HepG2 (cell line): Measurements from ENCODE around the gene PPIA. TPM values are rescaled to one million over a fixed set of nuclear protein-coding genes. Genes with fewer than 3 reads are reported as not detected.

Experiments
- GATAD1 ChIP-seq: IDR thresholded peaks from 2 replicates; pipeline ENCODE4 v1.6.1; 2016; ENCODE audit warnings: missing genetic modification reagents, missing compliant biosample characterization
- HNF4A ChIP-seq: sonication (generic); formaldehyde crosslinking; IDR thresholded peaks from 2 replicates; pipeline ENCODE4 v1.4.0; 2020; ENCODE audit warnings: missing genetic modification reagents
- KLF16 ChIP-seq, 2 experiments: sonication (generic) in 1 of 2; formaldehyde crosslinking in 1 of 2; IDR thresholded peaks; 2 replicates each; pipeline versions ENCODE4 v1.6.1 to v1.8.0; 2016 to 2023; ENCODE audit warnings: missing genetic modification reagents in 2 of 2, missing compliant biosample characterization in 1 of 2
- LBX2 ChIP-seq: sonication (generic); formaldehyde crosslinking; IDR thresholded peaks from 2 replicates; pipeline ENCODE4 v1.5.0; 2020; ENCODE audit warnings: missing genetic modification reagents, mild to moderate bottlenecking, borderline replicate concordance
- MEIS1 ChIP-seq: sonication (generic); formaldehyde crosslinking; IDR thresholded peaks from 2 replicates; pipeline ENCODE4 v1.9.0; 2021; ENCODE audit warnings: mild to moderate bottlenecking, missing genetic modification reagents, moderate library complexity, borderline replicate concordance
- MIER2 ChIP-seq: IDR thresholded peaks from 2 replicates; pipeline ENCODE4 v1.6.1; 2016; ENCODE audit warnings: missing biosample characterization, missing genetic modification reagents
- PAF1 ChIP-seq: IDR thresholded peaks from 2 replicates; pipeline ENCODE4 v1.6.1; 2016; ENCODE audit warnings: missing genetic modification reagents, missing compliant biosample characterization
- PAX8 ChIP-seq: sonication (generic); formaldehyde crosslinking; IDR thresholded peaks from 2 replicates; pipeline ENCODE4 v1.8.0; 2022; ENCODE audit warnings: mild to moderate bottlenecking, missing genetic modification reagents, borderline replicate concordance
- PHF5A ChIP-seq: IDR thresholded peaks from one replicate; pipeline ENCODE4 v1.6.1; 2018; ENCODE audit warnings: low read depth, missing genetic modification reagents; ENCODE audit not compliant: unreplicated experiment
- PHF8 ChIP-seq: sonication (generic); formaldehyde crosslinking; IDR thresholded peaks from 2 replicates; pipeline ENCODE4 v1.5.0; 2020; ENCODE audit warnings: missing genetic modification reagents
- POGK ChIP-seq: sonication (generic); formaldehyde crosslinking; conservative IDR thresholded peaks from 2 replicates; pipeline ENCODE4 v1.8.0; 2022; ENCODE audit warnings: mild to moderate bottlenecking, moderate library complexity, missing genetic modification reagents
- POLR2A ChIP-seq, 2 experiments: IDR thresholded peaks; 2 replicates each; pipeline ENCODE4 v1.6.1; 2011; ENCODE audit warnings: low read depth in 2 of 2, low read length in 2 of 2, mild to moderate bottlenecking in 1 of 2, moderate library complexity in 1 of 2; ENCODE audit not compliant: insufficient read depth in 1 of 2
- SMAD1 ChIP-seq: sonication (generic); formaldehyde crosslinking; IDR thresholded peaks from 2 replicates; pipeline ENCODE4 v1.4.0; 2020; ENCODE audit warnings: missing genetic modification reagents, low read depth, mild to moderate bottlenecking, borderline replicate concordance
- SRF ChIP-seq: IDR thresholded peaks from 2 replicates; pipeline ENCODE4 v1.6.1; 2011; ENCODE audit warnings: mild to moderate bottlenecking, low read depth, low read length, moderate library complexity
- STAG1 ChIP-seq: sonication (generic); formaldehyde crosslinking; IDR thresholded peaks from 2 replicates; pipeline ENCODE4 v1.4.0; 2020; ENCODE audit warnings: missing genetic modification reagents
- TCF7L2 ChIP-seq: IDR thresholded peaks from 2 replicates; pipeline ENCODE4 v1.6.1; 2011; ENCODE audit warnings: mild to moderate bottlenecking, low read depth, low read length, moderate library complexity
- THAP7 ChIP-seq: sonication (generic); formaldehyde crosslinking; IDR thresholded peaks from 2 replicates; pipeline ENCODE4 v1.8.1; 2023; ENCODE audit warnings: mild to moderate bottlenecking, missing genetic modification reagents
- XRCC5 ChIP-seq: fragments of 200-400 bp; formaldehyde crosslinking; optimal IDR thresholded peaks from 2 replicates; pipeline ENCODE3; 2017; ENCODE audit warnings: mild to moderate bottlenecking, low read length
- YY1 ChIP-seq: IDR thresholded peaks from 2 replicates; pipeline ENCODE4 v1.6.1; 2011; ENCODE audit warnings: low read length, low read depth, moderate library complexity, mild to moderate bottlenecking; ENCODE audit not compliant: insufficient read depth, insufficient replicate concordance
- ZNF256 ChIP-seq: sonication (generic); formaldehyde crosslinking; conservative IDR thresholded peaks from 2 replicates; pipeline ENCODE4 v1.4.0; 2020; ENCODE audit warnings: missing genetic modification reagents
- ZNF296 ChIP-seq: sonication (generic); formaldehyde crosslinking; conservative IDR thresholded peaks from 2 replicates; pipeline ENCODE4 v1.5.0; 2020; ENCODE audit warnings: mild to moderate bottlenecking, missing genetic modification reagents
- ZNF687 ChIP-seq: sonication (generic); formaldehyde crosslinking; IDR thresholded peaks from 2 replicates; pipeline ENCODE4 v1.5.1; 2020; ENCODE audit warnings: mild to moderate bottlenecking, missing genetic modification reagents, moderate library complexity
- ZSCAN9 ChIP-seq: IDR thresholded peaks from 2 replicates; pipeline ENCODE4 v1.6.1; 2016; ENCODE audit warnings: borderline replicate concordance
- polyA plus RNA-seq, 8 experiments: library from polyadenylated mRNA; depleted of rRNA in 3 of 8; stranded (reverse) in 7 of 8; unstranded in 1 of 8; fragments of >200 nt; fragmentation: Illumina TruSeq in 4 of 8; extraction: Trizol in 4 of 8; gene quantifications; 2 replicates each; pipeline versions ENCODE4 v1.2.1 to v1.2.3, GENCODE V29; 2011 to 2016; ENCODE audit warnings: low read depth in 4 of 8, missing spikeins in 1 of 8, mixed read lengths in 1 of 8; ENCODE audit not compliant: insufficient read depth in 1 of 8
- total RNA-seq, 5 experiments: library from RNA; depleted of rRNA; stranded (reverse); fragments of >200 nt; fragmentation: Illumina TruSeq; extraction: Trizol; gene quantifications; 2 replicates each; pipeline ENCODE4 v1.2.3, GENCODE V29; 2016; ENCODE audit warnings: low read depth in 1 of 5

The PPIA gene
- total and polyA plus RNA-seq, 2 of the 13 experiments (the other 11 are each of a cell fraction or from before 2014, with no cell fraction given) = 2,268 to 3,010 TPM

DNA sequence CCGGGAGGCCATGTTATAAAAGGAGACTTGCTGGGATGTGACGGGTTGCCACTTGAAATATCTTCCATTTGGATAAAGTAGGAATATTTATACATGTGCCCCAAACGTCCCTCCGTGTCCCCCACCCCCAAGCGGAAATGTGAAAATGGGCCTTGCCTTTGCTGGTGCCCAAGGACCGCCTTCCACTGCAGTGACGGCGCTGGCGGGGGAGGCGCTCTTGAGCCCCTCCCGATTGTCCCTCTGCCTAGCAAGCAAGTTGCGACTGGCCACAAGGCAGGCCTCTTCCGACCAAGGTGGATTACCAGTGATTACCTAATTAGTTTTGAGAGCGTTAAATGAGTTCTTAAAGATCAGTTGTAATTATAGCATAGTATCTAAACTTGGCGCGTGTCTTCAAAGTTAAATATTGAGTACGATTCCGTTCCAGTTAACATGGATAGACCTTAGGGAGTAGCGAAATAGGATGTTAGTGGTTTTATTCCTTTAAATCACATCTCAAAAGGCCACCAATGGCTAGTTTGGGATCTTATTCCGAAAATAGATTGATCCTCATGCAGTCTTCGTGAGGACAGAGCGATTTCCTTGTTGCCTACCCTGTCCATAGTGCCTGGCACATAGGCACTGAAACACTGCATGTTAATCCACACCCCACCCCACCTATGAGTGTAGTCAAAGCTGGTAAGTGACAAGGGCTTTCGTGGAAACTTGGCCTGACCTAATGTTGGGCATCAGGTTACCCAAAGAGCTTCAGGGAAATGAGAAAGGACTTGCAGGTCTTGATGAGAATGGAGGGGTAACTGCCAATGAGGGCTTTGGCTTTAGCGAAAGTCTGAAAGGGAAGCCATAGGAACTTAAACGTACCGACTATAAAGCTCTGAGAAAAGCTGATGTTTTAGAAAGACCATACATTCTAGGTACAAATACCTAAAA lies 1.1 kb downstream of the PPIA start (continued):
- TF ChIP-seq PHF5A (peak; percentile 75), TCF7L2 (no peak), ZNF687 (CRISPR knock-in tag) (no peak; the same call in 1 of the 2 replicates), POLR2A (IDR thresholded peaks at IDR 0.05; ENCODE audit: insufficient read depth in 1 of 2, low read depth in 2 of 2, low read length in 2 of 2) (peak; percentile 15 to 89; a peak in 3 of 4 replicates), ZNF296 (CRISPR knock-in tag) (peak; percentile 39; the same call in 1 of the 2 replicates), HNF4A (CRISPR knock-in tag) (no peak), MIER2 (CRISPR knock-in tag) (no peak), XRCC5 (peak; percentile 74), STAG1 (CRISPR knock-in tag) (peak; percentile 41), KLF16 (CRISPR knock-in tag; IDR thresholded peaks at IDR 0.05) (peak in 1 of 2 experiments; percentile 42; a peak in 1 of 4 replicates), PAX8 (CRISPR knock-in tag) (no peak), MEIS1 (0 out of 2 replicates have a peak, but pooled peaks have one; percentile 4), LBX2 (CRISPR knock-in tag) (no peak), SRF (peak; percentile 66; the same call in 1 of the 2 replicates), ZNF256 (CRISPR knock-in tag) (no peak), SMAD1 (CRISPR knock-in tag) (peak; percentile 41; the same call in 1 of the 2 replicates), POGK (CRISPR knock-in tag) (0 out of 2 replicates have a peak, but pooled peaks have one; percentile 52), THAP7 (CRISPR knock-in tag) (0 out of 2 replicates have a peak, but pooled peaks have one; percentile 74), YY1 (peak; percentile 48), PHF8 (CRISPR knock-in tag) (peak; percentile 37), PAF1 (CRISPR knock-in tag) (no peak), ZSCAN9 (CRISPR knock-in tag) (0 out of 2 replicates have a peak, but pooled peaks have one; percentile 72), GATAD1 (CRISPR knock-in tag) (peak; percentile 41; the same call in 1 of the 2 replicates)
